ENCODE measurements around the gene EPN2. TPM values are rescaled to one million over a fixed set of nuclear protein-coding genes. Genes with fewer than 3 reads are reported as not detected.

The EPN2 gene
- polyA plus RNA-seq, 1 of the 3 experiments (the other 2 are of a cell fraction), result 38.9 TPM

DNA sequence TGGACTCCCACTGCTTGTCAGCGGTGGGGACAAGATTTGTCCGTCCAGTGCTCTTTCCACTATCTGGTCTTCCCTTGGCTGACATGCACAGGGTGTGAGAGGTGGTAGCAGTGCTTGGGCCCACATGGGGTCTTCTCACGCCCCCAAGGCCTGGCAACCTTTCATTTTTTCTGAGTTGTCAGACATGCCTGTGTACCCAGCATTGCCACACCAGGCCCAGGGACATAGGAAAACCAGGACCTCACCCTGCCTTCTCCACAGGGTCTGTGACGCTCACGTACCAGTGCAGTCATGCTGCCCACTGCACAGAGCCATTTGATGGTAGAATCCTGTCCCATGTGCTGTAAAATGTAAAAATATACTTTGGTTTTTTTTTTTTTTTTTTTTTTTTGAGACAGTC lies 67.6 kb downstream of the EPN2 start (continued):
- TF ChIP-seq FOSL2 (IDR thresholded peaks at IDR 0.05; ENCODE audit: borderline replicate concordance, low read depth) (no peak), FOXM1 (IDR thresholded peaks at IDR 0.05; ENCODE audit: low read depth) (no peak), RXRA (IDR thresholded peaks at IDR 0.05; ENCODE audit: borderline replicate concordance, low read depth) (no peak)

DNA sequence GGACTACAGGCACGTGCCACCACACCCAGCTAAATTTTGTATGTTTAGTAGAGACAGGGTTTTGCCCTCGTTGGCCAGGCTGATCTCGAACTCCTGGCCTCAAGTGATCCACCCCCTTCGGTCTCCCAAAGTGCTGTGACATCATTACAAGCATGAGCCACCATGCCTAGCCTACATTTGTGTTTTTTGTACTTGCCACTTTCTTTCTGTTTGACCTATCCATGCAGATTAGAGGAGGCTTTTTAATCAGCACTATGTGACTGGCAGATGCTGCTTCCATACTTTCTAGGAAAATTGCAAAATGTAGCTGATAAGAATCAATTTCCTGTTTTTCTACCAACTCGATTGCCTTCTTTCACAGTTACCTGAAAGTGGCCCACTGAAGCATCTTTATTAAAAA lies 68.1 kb downstream of the EPN2 start:
- Histone ChIP-seq H3K4me2 (no peak overlapping the region), H3F3A (replicated peaks; ENCODE audit: insufficient read depth) (peaks cover 2% of the 10 kb centered on the region), H3K4me1 (ENCODE audit: control insufficient read depth in 1 of 2, insufficient read depth in 2 of 2, low read depth in 1 of 2, low read length in 1 of 2) (peaks cover 6 to 15% of the 10 kb centered on the region in 2 experiments; a peak in 2 of 4 replicates), H2AFZ (ENCODE audit: low read depth) (no peak overlapping the region), H3K9me2 (no peaks in the 10 kb centered on the region), H3K36me3 (replicated peaks in 1 of 2; ENCODE audit: control insufficient read depth in 1 of 2, insufficient read depth in 2 of 2, low read length in 1 of 2) (peaks cover 2 to 7% of the 10 kb centered on the region in 2 experiments), H3K79me2 (ENCODE audit: insufficient read depth) (peaks cover 15% of the 10 kb centered on the region; the same call in 1 of the 2 replicates), H3K27ac (ENCODE audit: low read depth in 2 of 2, low read length in 1 of 2) (no peak overlapping the region), H3K9ac (no peak overlapping the region), H3K4me3 (ENCODE audit: low read depth in 2 of 2, low read length in 1 of 2) (no peak overlapping the region), H3K9me3 (no peaks in the 10 kb centered on the region), H4K20me1 (ENCODE audit: insufficient read depth) (0 out of 2 replicates have a peak, but pooled peaks cover 3% of the 10 kb centered on the region), H3K27me3 (ENCODE audit: insufficient read depth) (no peaks in the 10 kb centered on the region)
- POLR2A ChIA-PET, result interaction anchor here (0.5 kb wide), 1 partner anchor 32 kb away, joined by 3 read pairs; no protein-coding TSS in a partner anchor
- CTCF ChIA-PET, result interaction anchor here (1.0 to 1.6 kb wide), 2 partner anchors 15 to 16 kb away, joined by 4 read pairs; no protein-coding TSS in a partner anchor
- DNase-seq, result no peak
- no peak for TF ChIP-seq EP300 (IDR thresholded peaks at IDR 0.05; ENCODE audit: borderline replicate concordance in 1 of 2, low read depth in 1 of 2, low read length in 1 of 2)
- WGBS (ENCODE audit: low lambda C conversion rate), result 88% methylated on average over 4 of the region's 5 CpGs

- H3K79me2 ChIP-seq (ENCODE audit: insufficient read depth), result peaks cover 15% of the 10 kb centered on the region; the same call in 1 of the 2 replicates
- H3K27me3 ChIP-seq (ENCODE audit: insufficient read depth), result no peaks in the 10 kb centered on the region
- no peak for DNase-seq
- H3K4me2 ChIP-seq, result no peak overlapping the region
- peaks cover 8 to 15% of the 10 kb centered on the region in 2 experiments; a peak in 2 of 4 replicates for H3K4me1 ChIP-seq (ENCODE audit: control insufficient read depth in 1 of 2, insufficient read depth in 2 of 2, low read depth in 1 of 2, low read length in 1 of 2)
- POLR2A ChIA-PET, result interaction anchor here (0.5 to 1.1 kb wide), 2 partner anchors 12 to 32 kb away, joined by 3 read pairs; no protein-coding TSS in a partner anchor
- H4K20me1 ChIP-seq (ENCODE audit: insufficient read depth), result 0 out of 2 replicates have a peak, but pooled peaks cover 3% of the 10 kb centered on the region
- WGBS (ENCODE audit: low lambda C conversion rate), result 90% methylated on average over 5 of the region's 5 CpGs
- CTCF ChIA-PET, result interaction anchor here (1.0 to 1.2 kb wide), 2 partner anchors 16 to 19 kb away, joined by 3 to 4 read pairs; no protein-coding TSS in a partner anchor
- H3K9ac ChIP-seq, result no peak overlapping the region
- H3K9me2 ChIP-seq, result no peaks in the 10 kb centered on the region
- H3F3A ChIP-seq (replicated peaks; ENCODE audit: insufficient read depth), result peaks cover 4% of the 10 kb centered on the region
- H2AFZ ChIP-seq (ENCODE audit: low read depth), result no peak overlapping the region
- no peak overlapping the region for H3K27ac ChIP-seq (ENCODE audit: low read depth in 2 of 2, low read length in 1 of 2)
- H3K4me3 ChIP-seq (ENCODE audit: low read depth in 2 of 2, low read length in 1 of 2), result no peak overlapping the region
- H3K9me3 ChIP-seq, result no peaks in the 10 kb centered on the region
- H3K36me3 ChIP-seq (replicated peaks in 1 of 2; ENCODE audit: control insufficient read depth in 1 of 2, insufficient read depth in 2 of 2, low read length in 1 of 2), result peaks cover 6 to 7% of the 10 kb centered on the region in 2 experiments
- TF ChIP-seq RXRA (IDR thresholded peaks at IDR 0.05; ENCODE audit: borderline replicate concordance, low read depth) (no peak), FOSL2 (IDR thresholded peaks at IDR 0.05; ENCODE audit: borderline replicate concordance, low read depth) (no peak), PBX3 (IDR thresholded peaks at IDR 0.05) (no peak), MEF2A (IDR thresholded peaks at IDR 0.05; ENCODE audit: borderline replicate concordance, low read depth) (no peak), FOXJ3 (CRISPR knock-in tag; IDR thresholded peaks at IDR 0.05) (no peak)
Observed at GRCh38 chr17:19305761-19306159, 68.6 kb downstream of the EPN2 start.

All from SK-N-SH (cell line).